Prostate gland (tissue), 2 donors: ENCODE data around the gene NABP1. TPM values are rescaled to one million over a fixed set of nuclear protein-coding genes. Genes with fewer than 3 reads are reported as not detected.

Source experiments
- DNase-seq: peaks from one replicate; pipeline ENCODE4 v3.0.0-alpha.2; 2019; ENCODE audit warnings: low spot score
- H3K27ac ChIP-seq, 2 donors: fragments of 200-600 bp; sonication (generic); 2 replicates each; pipeline ENCODE4 v1.5.1; 2017 to 2019
- H3K27me3 ChIP-seq: fragments of 200-600 bp; sonication (generic); replicated peaks from 2 replicates; pipeline ENCODE4 v1.5.1; 2019; ENCODE audit not compliant: insufficient read depth
- H3K36me3 ChIP-seq, 2 donors: fragments of 200-600 bp; sonication (generic); 1 replicate in 1 of 2; 2 replicates in 1 of 2; pipeline versions ENCODE4 v1.5.1 to v1.8.1; 2017 to 2019
- H3K4me1 ChIP-seq: fragments of 200-600 bp; sonication (generic); replicated peaks from 2 replicates; pipeline ENCODE4 v1.5.1; 2019
- H3K4me3 ChIP-seq, 2 donors: fragments of 200-600 bp; sonication (generic); 2 replicates each; pipeline ENCODE4 v1.5.1; 2017 to 2019
- H3K9me3 ChIP-seq: fragments of 200-600 bp; sonication (generic); 2 replicates; pipeline ENCODE4 v1.5.1; 2017
- POLR2A ChIP-seq: fragments of 450-650 bp; IDR thresholded peaks from one replicate; pipeline ENCODE4 v1.6.1; 2016; ENCODE audit warnings: antibody characterized with exemption, mild to moderate bottlenecking
- POLR2AphosphoS5 ChIP-seq: sonication (generic); formaldehyde crosslinking; IDR thresholded peaks from one replicate; pipeline ENCODE4 v1.6.1; 2017; ENCODE audit warnings: antibody characterized with exemption
- WGBS: methylation state at CpG from one replicate; pipeline ENCODE4 v1.1.5; 2018; 5-methylcytosine and 5-hydroxymethylcytosine counted together
- intact Hi-C: fragments of 100-400 bp; cut with DNase I; formaldehyde crosslinking; loops from one replicate; pipeline ENCODE4 v1.14.2; 2022
- total RNA-seq, 2 donors: library from RNA; depleted of rRNA; stranded (reverse); fragments of >200 nt; gene quantifications; one replicate each; pipeline ENCODE4 v1.1.0, GENCODE V29; 2016
- TF ChIP-seq, protein P1 (sequence below), 4 experiments: fragments of 200-600 bp in 2 of 4; fragments of 450-650 bp in 2 of 4; sonication (generic) in 2 of 4; IDR thresholded peaks; 1 replicate in 3 of 4; 2 replicates in 1 of 4; pipeline ENCODE4 v1.5.1; 2016 to 2019; ENCODE audit warnings: antibody characterized with exemption in 4 of 4, mild to moderate bottlenecking in 2 of 4, moderate library complexity in 2 of 4

The NABP1 gene, protein sequence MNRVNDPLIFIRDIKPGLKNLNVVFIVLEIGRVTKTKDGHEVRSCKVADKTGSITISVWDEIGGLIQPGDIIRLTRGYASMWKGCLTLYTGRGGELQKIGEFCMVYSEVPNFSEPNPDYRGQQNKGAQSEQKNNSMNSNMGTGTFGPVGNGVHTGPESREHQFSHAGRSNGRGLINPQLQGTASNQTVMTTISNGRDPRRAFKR
- total RNA-seq = 10 to 100 TPM in 1 of 2 donors, 1 to 10 TPM in 1; 3.8 to 28.3 TPM

DNA sequence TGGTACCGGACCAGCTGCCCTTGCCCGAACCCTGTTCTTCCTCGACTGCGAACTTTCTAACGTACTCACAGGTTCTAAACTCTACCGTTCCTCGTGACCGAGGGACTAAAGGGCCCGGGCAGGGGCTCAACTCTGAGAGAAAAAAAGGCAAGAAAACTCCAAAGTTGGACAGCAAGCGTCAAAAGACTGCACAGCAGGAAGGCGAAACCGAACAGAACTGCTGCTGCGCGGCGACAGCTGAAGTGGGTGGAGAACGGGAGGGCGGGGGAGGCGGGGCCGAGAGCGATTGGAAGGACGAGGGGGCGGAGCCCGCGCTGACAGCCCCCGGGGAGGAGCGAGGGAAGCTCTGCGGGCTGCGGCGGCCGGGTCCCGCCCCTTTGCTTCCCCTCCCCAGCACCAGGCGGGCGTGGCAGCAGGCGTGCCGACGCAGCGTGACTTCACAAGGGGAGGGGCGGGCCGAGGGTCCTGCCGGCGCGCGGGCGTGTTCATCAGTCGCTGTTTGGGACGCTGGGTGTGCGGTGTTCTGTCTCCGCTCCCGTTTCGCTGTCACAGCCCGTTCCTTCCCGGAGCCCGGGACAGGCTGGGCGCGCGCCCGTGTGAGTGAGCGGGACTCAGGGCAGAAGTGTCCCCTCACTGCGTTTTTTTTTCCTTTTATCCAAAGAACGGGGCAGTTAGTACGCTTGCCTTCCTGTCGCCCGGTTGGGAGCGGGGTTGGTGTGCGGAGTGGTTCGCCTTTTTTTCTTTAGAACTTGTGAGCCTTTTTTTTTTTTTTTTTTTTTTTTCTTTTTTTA is at the start of gene NABP1:
NABP1 (plus strand) TSS at position 491 of the 791 bp plus-strand sequence. CDS start 479 bp downstream, outside the sequence.
- peak within 1 kb of the TSS; percentile 87 to 94 for H3K27ac ChIP-seq
- peak; percentile 98 for DNase-seq
- no peaks in the 10 kb centered on the region for H3K4me1 ChIP-seq
- intact Hi-C loops = no loop called here
- TF ChIP-seq, protein P1, sequence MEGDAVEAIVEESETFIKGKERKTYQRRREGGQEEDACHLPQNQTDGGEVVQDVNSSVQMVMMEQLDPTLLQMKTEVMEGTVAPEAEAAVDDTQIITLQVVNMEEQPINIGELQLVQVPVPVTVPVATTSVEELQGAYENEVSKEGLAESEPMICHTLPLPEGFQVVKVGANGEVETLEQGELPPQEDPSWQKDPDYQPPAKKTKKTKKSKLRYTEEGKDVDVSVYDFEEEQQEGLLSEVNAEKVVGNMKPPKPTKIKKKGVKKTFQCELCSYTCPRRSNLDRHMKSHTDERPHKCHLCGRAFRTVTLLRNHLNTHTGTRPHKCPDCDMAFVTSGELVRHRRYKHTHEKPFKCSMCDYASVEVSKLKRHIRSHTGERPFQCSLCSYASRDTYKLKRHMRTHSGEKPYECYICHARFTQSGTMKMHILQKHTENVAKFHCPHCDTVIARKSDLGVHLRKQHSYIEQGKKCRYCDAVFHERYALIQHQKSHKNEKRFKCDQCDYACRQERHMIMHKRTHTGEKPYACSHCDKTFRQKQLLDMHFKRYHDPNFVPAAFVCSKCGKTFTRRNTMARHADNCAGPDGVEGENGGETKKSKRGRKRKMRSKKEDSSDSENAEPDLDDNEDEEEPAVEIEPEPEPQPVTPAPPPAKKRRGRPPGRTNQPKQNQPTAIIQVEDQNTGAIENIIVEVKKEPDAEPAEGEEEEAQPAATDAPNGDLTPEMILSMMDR (IDR thresholded peaks at IDR 0.05) = no peak
- peak; percentile 99 for TF ChIP-seq POLR2AphosphoS5
- TF ChIP-seq POLR2A = peak; percentile 99
- no peaks in the 10 kb centered on the region for H3K36me3 ChIP-seq
- under 1% methylated on average over 66 of the region's 66 CpGs for WGBS
- no peaks in the 10 kb centered on the region for H3K9me3 ChIP-seq
- peak within 1 kb of the TSS; percentile 52 to 57 for H3K4me3 ChIP-seq
- H3K27me3 ChIP-seq = no peaks in the 10 kb centered on the region

- WGBS = 78% methylated on average over 7 of the region's 7 CpGs
- H3K27ac ChIP-seq = no peak overlapping the region
- H3K9me3 ChIP-seq = no peaks in the 10 kb centered on the region
- no peak overlapping the region for H3K4me3 ChIP-seq
- intact Hi-C loops = no loop called here
- no peaks in the 10 kb centered on the region for H3K27me3 ChIP-seq
- H3K4me1 ChIP-seq = no peaks in the 10 kb centered on the region
- TF ChIP-seq, protein P1 (IDR thresholded peaks at IDR 0.05) = no peak
- TF ChIP-seq POLR2A (no peak), POLR2AphosphoS5 (no peak)
- no peaks in the 10 kb centered on the region for H3K36me3 ChIP-seq
- no peak for DNase-seq
Measured at GRCh38 chr2:191629001-191629453, 48.9 kb upstream of the NABP1 start.

DNA sequence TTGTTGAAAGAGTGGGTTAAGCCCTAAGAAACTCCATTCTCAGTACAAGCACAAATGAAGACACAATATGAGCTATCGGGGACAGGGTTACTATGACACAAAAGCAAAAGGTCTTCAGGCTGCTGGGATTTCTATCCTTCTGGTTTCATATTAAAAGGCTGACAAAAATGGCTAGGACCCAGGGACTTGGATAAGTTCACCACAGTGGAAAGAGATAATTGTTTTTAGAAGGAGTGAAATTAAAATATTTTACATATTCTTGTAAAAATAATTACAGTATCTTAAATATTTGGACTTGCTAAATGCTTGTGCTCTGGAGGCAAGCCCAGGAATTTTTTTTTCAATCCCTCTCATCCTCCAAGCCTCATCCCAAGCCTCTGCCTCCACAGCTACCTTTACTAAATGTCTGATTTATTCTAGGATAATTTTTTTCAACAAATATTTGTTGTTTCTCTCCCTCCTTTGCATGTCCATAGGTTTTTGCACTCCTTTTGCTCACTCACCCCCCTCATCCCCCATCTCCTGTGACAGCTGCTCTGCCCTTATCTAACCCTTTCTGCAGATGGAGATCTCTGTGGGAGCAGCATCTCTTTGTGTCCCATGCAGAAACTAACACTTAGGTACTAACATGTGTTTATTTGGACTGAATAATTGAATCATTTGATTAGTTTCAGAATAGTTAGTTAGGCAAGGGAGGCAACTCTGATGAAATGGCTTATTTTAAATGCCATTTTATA is 47.8 kb upstream of the NABP1 start:
- TF ChIP-seq, protein P1 (IDR thresholded peaks at IDR 0.05) = no peak
- TF ChIP-seq POLR2AphosphoS5 = no peak
- TF ChIP-seq POLR2A = no peak
- Histone ChIP-seq H3K9me3 (no peaks in the 10 kb centered on the region), H3K4me1 (no peaks in the 10 kb centered on the region), H3K4me3 (no peak overlapping the region), H3K27me3 (no peaks in the 10 kb centered on the region), H3K27ac (no peak overlapping the region), H3K36me3 (no peaks in the 10 kb centered on the region)
- 77% methylated on average over 1 of the region's 1 CpG for WGBS
- intact Hi-C loops = no loop called here
- no peak for DNase-seq

GRCh38 chr2:191631754-191632153 is 46.2 kb upstream of the NABP1 start:
- intact Hi-C loops = no loop called here
- TF ChIP-seq, protein P1 (IDR thresholded peaks at IDR 0.05) = no peak
- no peak for TF ChIP-seq POLR2A
- no peak overlapping the region for H3K4me3 ChIP-seq
- DNase-seq = peak; percentile 36
- H3K4me1 ChIP-seq = no peaks in the 10 kb centered on the region
- no peak overlapping the region for H3K27ac ChIP-seq
- no peaks in the 10 kb centered on the region for H3K27me3 ChIP-seq
- H3K9me3 ChIP-seq = no peaks in the 10 kb centered on the region
- H3K36me3 ChIP-seq = no peaks in the 10 kb centered on the region
- WGBS = 4% methylated on average over 1 of the region's 1 CpG
